Motor neuron (in vitro differentiated cells): ENCODE measurements around the gene STX16. TPM values are rescaled to one million over a fixed set of nuclear protein-coding genes. Genes with fewer than 3 reads are reported as not detected.

Source experiments
- ATAC-seq, 8 experiments: fragments of 200-7000 bp; cut with Tn5 transposase; replicated peaks in 6 of 8; 2 replicates each; pipeline ENCODE4 v1.8.0; 2021; ENCODE audit warnings: mild to moderate bottlenecking in 8 of 8, moderate library complexity in 8 of 8
- H3K27ac ChIP-seq, 2 donors: fragments of 250-450 bp; sonication (Bioruptor Pico); 2 replicates each; pipeline ENCODE4 v1.9.0; 2021; ENCODE audit warnings: antibody characterized with exemption in 2 of 2, mild to moderate bottlenecking in 2 of 2, moderate library complexity in 1 of 2
- H3K4me1 ChIP-seq, 2 donors: fragments of 250-450 bp; sonication (Bioruptor Pico); replicated peaks in 1 of 2; 2 replicates each; pipeline ENCODE4 v1.6.1; 2021; ENCODE audit warnings: antibody characterized with exemption in 2 of 2, mild to moderate bottlenecking in 2 of 2, moderate library complexity in 1 of 2
- H3K4me3 ChIP-seq, 5 donors: fragments of 250-450 bp; sonication (Bioruptor Pico); 2 replicates each; pipeline ENCODE4 v1.9.0; 2021; ENCODE audit warnings: antibody characterized with exemption in 5 of 5, mild to moderate bottlenecking in 5 of 5, moderate library complexity in 4 of 5
- WGBS, 10 experiments: fragments of 450-650 bp; shearing (Covaris generic); methylation state at CpG; one replicate each; pipeline ENCODE4 v1.0.0; 2022; 5-methylcytosine and 5-hydroxymethylcytosine counted together
- in situ Hi-C, 9 experiments: fragments of 400-800 bp; cut with MboI; loops; one replicate each; pipeline ENCODE4 v1.15.0; 2021; ENCODE audit warnings: low sequenced_read_pairs in 9 of 9, low pct_unique_long_range_greater_than_20kb in 2 of 9; ENCODE audit not compliant: unreplicated experiment in 9 of 9
- total RNA-seq, 8 experiments: library from RNA; unstranded; fragments of 300-600 nt; gene quantifications; 2 replicates each; pipeline versions ENCODE4 v1.2.3 to v1.2.4, GENCODE V29; 2022

Gene STX16
- total RNA-seq, 8 experiments from 2014 or later = 17.5 to 86.6 (median 30.4) TPM

DNA sequence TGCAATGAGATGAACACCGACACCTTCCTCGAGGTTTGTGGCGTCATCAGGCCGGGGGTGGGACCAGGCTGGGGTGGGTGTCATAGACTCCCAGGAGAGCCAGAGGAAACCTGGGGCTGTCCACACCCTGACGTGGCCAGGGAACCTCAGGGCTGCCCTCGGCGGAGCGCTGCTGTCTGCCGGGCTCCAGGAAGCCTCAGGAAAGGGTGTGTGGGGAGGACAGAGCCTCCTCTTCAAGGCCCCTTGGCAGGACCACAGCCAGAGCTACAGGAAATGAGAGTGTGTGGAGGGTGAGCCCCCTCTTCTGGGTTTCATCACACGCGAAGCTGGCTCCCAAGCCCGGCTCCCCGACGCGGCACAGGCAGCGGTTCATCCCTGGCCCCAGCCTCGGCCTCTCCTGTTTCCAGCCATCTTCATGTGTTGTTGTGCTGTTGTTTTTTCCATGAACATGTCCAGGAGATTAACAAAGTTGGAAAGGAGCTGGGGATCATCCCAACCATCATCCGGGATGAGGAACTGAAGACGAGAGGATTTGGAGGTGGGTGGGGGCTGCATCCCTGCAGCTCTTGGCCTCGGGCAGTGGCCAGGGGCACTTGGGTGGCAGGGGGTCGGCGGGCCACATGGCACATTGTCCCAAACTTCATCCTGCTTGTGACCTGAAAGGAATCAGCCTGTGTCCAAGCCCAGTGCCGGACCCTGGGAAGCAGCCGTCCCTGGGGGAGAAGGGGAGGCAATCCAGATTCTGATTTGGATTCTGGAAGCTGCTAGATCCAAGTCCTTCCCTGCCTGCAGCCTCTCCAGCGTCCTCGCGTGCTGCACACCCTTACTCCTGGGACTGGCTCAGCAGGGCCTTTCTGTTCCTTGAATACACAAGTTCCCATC lies 47.9 kb downstream of the STX16 start:
- WGBS, 10 experiments = 40 to 100% (median 98%) methylated on average over 1 to 5 of the region's 27 CpGs; no CpG with 5 or more reads in 4 of the 10 experiments
- in situ Hi-C loops = loop anchor here in 1 of 9 experiments (25.0 kb wide), 1 partner anchor 138 kb away; no protein-coding TSS in a partner anchor
- H3K27ac ChIP-seq = peak overlapping the region in 1 of 2 donors; percentile 56
- H3K4me1 ChIP-seq = peaks cover 21 to 23% of the 10 kb centered on the region in 2 donors
- no peak for ATAC-seq
- no peak overlapping the region for H3K4me3 ChIP-seq

DNA sequence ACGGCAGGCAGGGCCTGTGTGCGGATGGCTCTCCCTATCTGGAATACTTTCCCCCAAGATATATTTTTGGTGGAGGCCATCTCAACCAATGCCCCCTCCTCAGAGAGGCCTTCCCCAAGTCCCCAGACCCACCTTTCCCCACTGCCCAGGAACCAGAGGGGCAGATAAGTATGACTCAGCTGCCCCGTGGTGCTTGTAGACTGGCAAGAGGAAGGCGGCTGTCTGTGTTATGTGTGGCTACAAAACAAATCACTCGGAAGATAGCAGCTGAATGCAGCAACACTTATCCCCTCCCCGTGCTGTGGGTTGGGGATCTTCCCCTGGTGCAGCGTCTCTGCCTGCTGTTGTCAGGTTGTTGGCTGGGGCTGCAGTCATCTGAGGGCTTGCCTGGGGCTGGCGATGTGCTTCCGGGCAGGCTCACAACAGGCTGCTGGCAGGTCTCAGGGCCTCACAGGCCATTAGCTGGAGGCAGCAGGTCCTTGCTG lies 48.6 kb downstream of the STX16 start:
- H3K4me3 ChIP-seq = no peak overlapping the region
- no peak overlapping the region for H3K27ac ChIP-seq
- H3K4me1 ChIP-seq = peaks cover 21 to 27% of the 10 kb centered on the region in 2 donors
- 20 to 100% (median 93%) methylated on average over 1 to 3 of the region's 9 CpGs; no CpG with 5 or more reads in 6 of the 10 experiments for WGBS, 10 experiments
- ATAC-seq = no peak
- in situ Hi-C loops = loop anchor here in 1 of 9 experiments (25.0 kb wide), 1 partner anchor 138 kb away; no protein-coding TSS in a partner anchor

DNA sequence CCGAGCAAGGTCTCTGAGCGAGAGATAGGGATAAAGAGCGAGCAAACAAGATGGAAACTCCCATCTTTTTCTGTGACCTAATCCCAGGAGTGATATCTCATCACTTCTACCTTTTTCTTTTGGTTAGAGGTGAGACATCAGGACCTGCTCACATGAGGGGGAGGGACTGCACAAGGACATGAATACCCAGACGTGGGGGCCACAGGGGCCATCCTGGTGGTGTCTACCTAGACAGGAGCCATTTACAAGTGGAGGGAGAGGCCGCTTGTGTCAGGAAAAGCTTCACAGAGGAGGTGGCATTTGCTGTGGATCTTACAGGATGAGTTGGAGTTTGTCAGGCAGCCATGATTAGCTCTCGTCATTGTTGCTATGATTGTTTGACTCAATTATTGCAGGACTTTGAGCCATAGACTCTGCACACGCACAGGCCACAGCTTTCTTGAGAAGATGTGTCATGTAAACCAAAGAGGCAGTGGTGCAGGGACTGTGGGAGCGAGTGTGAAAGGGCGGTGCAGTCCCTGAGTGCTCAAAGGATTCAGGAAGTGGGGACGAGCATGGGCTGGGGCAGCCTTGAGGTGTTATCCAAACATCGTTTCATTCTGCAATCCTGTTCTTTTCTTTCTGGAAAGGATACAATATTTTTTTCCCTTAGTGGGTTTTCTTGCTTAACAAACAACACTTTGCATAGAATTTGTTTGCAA lies 49.2 kb downstream of the STX16 start:
- 57 to 100% (median 88%) methylated on average over 1 to 9 of the region's 11 CpGs; no CpG with 5 or more reads in 2 of the 10 experiments for WGBS, 10 experiments
- ATAC-seq = peak in 2 of 8 experiments; percentile 29 to 66
- no peak overlapping the region for H3K27ac ChIP-seq
- in situ Hi-C loops = no loop called here
- H3K4me3 ChIP-seq = no peak overlapping the region
- peaks cover 21 to 27% of the 10 kb centered on the region in 2 donors for H3K4me1 ChIP-seq

DNA sequence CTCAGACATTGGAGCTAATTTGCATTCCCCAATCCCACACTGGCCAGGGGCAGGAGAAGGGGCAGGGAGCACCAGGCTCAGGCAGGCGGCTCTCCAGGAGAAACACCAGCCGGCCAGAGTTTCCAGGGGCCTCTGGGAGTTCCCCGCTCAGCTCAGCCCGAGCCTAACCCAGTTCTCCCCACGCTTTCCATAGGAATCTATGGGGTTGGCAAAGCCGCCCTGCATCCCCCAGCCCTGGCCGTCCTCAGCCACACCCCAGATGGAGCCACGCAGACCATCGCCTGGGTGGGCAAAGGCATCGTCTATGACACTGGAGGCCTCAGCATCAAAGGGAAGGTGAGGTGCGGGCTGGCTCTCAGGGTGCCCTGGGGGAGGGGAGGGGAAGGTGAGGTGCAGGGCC lies 49.7 kb downstream of the STX16 start:
- peaks cover 20 to 27% of the 10 kb centered on the region in 2 donors for H3K4me1 ChIP-seq
- peak in 2 of 8 experiments; percentile 20 to 81 for ATAC-seq
- no peak overlapping the region for H3K4me3 ChIP-seq
- in situ Hi-C loops = no loop called here
- H3K27ac ChIP-seq = no peak overlapping the region
- 58 to 100% (median 80%) methylated on average over 1 to 3 of the region's 11 CpGs; no CpG with 5 or more reads in 7 of the 10 experiments for WGBS, 10 experiments

DNA sequence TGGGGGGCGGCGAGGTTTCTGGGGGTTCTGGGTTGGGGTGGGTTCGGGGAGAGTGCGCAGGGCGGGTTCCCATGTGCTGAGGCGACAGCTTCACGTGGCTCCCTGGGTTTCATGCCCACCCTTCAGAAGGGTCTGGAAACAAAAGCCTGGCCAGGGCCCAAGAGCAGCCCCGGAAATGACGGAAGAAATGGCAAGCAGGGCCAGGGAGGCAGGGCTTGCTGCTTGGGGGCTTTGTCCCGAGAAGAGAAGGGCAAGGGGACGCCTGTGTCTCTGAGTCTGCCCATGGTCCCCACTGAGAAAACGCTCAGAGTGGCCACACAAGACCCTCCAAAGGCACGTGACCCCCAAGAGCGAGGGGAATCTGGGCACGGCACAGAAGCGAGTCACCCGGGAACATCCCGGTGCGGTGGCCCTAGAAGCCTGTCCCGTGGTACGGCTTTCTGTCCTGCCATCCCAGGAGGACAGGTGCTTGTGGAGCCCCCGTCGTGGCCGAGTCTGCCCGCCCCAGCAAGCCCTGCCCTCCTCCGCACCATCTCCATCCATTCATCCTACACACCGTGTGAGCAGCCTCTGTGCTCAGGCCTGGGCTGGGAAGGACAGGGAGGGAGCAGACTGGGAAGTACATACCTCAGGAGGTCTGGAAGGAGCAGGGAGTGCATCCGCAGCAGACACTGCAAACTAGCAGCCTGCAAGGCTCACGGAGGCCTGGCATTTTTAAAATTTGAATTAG lies 50.5 kb downstream of the STX16 start:
- Histone ChIP-seq H3K27ac (no peak overlapping the region), H3K4me1 (peaks cover 16 to 24% of the 10 kb centered on the region in 2 donors), H3K4me3 (no peak overlapping the region)
- 80% methylated on average over 1 of the region's 29 CpGs; no CpG with 5 or more reads in 8 of the 10 experiments for WGBS, 10 experiments
- no peak for ATAC-seq
- in situ Hi-C loops = no loop called here

DNA sequence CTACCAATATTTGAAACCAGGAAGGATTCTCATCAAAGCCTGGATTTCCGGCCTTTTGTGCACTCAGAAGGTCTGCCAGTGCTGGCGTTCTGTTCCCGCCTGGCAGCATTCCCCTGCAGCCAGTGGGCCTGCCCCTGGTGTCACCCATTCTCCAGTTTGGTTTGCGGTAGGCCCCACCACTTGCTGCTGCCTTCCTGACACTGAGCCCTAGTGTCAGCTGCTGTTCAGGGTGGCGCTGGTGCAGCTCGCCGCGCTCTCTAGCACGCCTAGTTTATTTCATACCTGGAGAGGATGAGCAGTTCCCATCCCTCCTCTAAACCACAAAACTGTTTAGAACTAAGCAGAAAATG lies 51.1 kb downstream of the STX16 start:
- Histone ChIP-seq H3K4me1 (peaks cover 14 to 19% of the 10 kb centered on the region in 2 donors), H3K4me3 (no peak overlapping the region), H3K27ac (no peak overlapping the region)
- in situ Hi-C loops = no loop called here
- no peak for ATAC-seq
- WGBS, 10 experiments = 80 to 100% (median 94%) methylated on average over 1 to 6 of the region's 9 CpGs; no CpG with 5 or more reads in 4 of the 10 experiments

DNA sequence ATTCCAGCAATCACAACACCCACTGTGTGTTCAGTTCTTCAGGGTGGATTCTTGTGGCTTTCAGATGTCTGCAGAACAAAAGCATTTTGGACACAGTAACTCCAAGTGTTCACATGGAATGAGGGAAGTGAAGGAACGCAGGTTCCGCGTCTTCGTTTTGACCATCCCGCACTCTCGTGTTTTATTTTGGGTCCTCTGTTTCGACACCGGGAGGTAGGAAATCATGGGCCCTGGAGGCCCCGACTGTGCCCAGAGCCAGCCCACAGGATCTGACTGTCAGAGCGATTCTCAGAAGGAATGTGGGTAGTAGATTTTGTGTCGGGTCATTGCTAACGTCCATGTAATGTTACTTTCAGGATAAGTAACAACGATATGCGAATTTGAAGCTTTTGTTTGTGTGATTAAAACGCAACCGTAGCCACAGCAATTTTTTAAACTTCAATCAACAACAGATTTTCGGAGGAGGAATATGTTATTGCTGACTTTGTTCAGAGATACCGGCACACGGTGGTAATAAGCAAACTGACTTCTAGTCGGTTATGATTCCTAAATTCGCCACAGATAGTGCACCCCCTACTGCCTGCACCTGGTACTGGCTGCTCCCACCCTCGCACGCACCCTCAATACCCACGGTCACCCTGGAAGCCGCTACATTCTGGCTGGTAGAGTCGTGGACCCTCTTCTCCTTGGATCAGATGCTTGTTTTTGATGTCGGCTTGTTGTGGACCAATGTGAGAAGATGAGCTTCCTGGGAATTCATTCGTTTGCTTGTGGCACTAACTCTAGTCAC lies 52.0 kb downstream of the STX16 start:
- 89 to 100% (median 93%) methylated on average over 3 to 18 of the region's 28 CpGs; no CpG with 5 or more reads in 2 of the 10 experiments for WGBS, 10 experiments
- in situ Hi-C loops = no loop called here
- H3K4me1 ChIP-seq = peaks cover 5 to 11% of the 10 kb centered on the region in 2 donors
- no peak overlapping the region for H3K4me3 ChIP-seq
- ATAC-seq = no peak
- no peak overlapping the region for H3K27ac ChIP-seq

DNA sequence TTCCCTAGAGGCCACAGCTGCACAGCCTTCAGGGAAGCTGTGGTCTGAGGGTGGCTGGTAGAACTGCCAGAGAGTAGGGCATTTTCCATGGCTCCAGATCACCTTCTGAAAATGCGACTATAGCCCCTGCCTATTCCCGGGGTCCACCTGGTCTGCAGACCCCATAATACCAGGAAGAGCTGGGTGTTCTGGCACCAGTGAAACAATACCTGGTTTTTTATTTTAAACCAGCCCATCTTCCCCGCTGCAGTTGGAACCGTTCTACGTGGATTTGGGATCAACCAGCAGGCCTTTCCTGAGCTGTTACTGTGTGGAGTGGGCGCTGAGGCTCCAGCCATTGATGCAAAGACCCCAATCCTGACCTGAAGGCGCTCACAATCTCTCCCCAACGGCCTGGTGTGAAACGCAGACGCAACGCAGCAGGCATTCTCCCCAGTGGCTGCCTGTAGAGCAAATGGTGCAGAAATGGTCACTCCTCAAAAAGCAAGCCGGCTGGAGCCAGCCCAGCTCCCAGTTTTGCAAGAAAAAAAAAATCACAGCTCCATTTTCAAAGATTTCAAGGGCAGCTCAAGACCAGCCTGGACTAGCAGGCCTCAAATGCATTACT lies 52.8 kb downstream of the STX16 start:
- Histone ChIP-seq H3K4me1 (peaks cover 0 to 4% of the 10 kb centered on the region in 2 donors), H3K4me3 (no peak overlapping the region), H3K27ac (peak overlapping the region in 1 of 2 donors; percentile 20)
- WGBS, 10 experiments = 80 to 100% (median 89%) methylated on average over 1 to 9 of the region's 12 CpGs; no CpG with 5 or more reads in 1 of the 10 experiments
- ATAC-seq = peak in 4 of 8 experiments; percentile 21 to 61 (median 49)
- in situ Hi-C loops = no loop called here

DNA sequence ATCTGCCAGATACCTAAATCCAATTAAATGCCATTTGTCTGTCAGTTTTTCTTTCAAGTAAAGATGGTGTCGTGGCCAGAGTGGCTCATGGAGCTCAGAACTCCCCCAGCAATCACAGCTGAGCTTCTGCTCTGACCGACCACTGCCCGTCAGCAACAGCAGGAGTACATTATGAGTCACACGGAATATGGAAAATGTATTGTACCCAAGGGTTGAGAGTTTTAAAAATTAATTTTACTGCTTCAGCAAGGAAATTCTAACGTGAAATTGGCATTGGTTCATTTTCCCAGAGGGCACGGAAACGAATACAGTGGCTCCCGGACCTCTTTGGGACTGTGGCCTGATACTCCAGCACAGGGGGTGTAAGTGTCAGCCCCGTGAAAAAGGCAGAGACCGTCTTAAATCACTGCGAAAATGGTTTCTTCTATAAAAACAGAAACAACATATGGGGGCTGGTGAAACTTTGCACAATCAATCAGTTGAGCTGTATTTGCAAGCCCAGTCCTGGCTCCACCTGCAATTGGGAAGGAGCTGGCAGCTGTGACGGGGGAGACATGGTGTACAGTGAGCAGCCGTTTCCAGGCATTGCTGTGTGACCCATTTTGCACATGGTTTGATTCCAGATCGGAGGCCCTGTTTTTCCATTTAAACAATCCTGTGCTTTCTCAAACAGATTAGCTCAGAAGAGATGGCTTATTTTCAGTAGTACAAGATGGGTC lies 54.3 kb downstream of the STX16 start:
- no peak overlapping the region for H3K27ac ChIP-seq
- in situ Hi-C loops = no loop called here
- peaks cover 0 to 4% of the 10 kb centered on the region in 2 donors for H3K4me1 ChIP-seq
- H3K4me3 ChIP-seq = no peak overlapping the region
- peak in 1 of 8 experiments; percentile 25 for ATAC-seq
- 65 to 100% (median 88%) methylated on average over 2 to 14 of the region's 14 CpGs; no CpG with 5 or more reads in 1 of the 10 experiments for WGBS, 10 experiments

DNA sequence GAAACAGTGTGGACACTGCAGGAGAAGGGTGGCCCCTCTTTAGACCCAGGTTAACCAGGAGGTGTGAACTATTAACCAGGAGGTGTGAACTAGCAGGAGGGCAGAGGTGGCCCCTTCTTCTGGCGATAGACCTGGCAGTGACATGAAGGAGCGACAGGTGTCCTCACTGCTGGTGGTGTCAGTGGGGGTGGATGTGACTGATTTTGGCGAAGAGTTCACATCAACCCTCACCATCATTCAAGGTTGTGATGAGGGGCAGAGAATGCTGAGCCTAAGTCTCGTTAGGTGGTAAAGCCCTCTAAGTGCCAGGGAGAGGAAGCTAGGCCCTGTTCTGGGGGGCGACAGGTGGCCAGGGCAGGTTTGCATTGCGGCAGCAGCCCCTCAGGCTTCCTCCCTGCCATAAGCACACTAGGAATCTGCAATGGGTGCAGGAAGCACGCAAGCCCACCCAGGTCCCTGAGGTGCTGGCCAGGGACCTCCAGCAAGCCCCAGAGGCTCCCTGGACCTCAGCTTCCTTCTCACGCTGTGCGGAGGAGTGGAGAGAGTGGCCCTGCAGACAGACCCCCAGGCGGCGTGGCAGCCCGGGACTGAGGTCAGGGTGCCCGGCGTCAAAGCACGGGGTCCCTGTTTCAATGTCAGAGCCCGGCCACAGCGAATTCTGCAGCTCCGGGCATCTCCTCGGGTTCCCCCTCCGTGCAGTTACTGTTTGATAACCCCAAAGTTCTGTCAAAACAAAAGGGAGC lies 55.2 kb downstream of the STX16 start:
- 86 to 100% (median 98%) methylated on average over 1 to 8 of the region's 20 CpGs; no CpG with 5 or more reads in 4 of the 10 experiments for WGBS, 10 experiments
- ATAC-seq = no peak
- no peak overlapping the region for H3K27ac ChIP-seq
- no peak overlapping the region for H3K4me3 ChIP-seq
- H3K4me1 ChIP-seq = peaks cover 0 to 4% of the 10 kb centered on the region in 2 donors
- in situ Hi-C loops = no loop called here
